Measurements from ENCODE around the gene MAL.

Gene MAL

DNA sequence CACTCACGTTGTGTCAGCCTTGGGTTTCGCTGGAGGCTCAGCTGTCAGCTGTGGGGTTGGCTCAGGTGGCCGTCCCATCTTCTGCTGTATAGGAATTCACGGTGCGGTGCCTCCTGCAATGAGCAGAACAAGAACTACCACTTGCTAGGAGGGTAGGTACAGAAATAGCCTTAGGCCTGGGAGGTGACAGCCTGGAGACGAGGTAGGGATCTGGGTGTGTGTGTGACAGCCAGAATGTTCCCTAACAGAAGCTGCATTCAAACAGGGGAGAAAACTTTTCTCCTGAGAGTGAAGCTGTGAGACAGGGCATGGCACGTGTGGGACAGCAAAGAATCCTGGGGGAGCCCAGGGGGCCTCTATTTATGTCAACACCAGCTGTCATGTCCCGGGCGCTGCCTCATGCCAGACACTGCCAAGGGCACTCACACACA, 8.4 kb upstream of the MAL start:
- no peak for DNase-seq

DNA sequence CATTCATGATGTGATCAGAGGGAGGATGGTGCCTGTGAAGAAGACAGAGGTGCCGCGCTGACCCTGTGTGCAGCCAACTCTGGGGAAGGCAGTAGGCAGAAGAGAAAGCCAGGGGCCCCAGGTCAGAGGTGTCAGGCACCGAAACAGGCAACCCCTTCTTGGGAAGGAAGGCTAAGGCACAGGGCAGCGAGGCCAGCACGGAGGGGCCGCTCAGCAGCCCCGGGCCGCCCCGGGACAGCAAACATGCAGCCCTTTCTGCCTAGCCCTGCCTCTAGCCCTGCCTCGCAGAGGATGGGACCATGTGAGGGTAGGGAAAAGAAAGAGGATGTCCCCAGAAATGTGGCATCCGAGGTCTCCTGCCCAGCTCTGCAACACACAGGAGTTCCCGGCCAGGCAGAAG, 7.7 kb upstream of the MAL start:
- no peak for DNase-seq

DNA sequence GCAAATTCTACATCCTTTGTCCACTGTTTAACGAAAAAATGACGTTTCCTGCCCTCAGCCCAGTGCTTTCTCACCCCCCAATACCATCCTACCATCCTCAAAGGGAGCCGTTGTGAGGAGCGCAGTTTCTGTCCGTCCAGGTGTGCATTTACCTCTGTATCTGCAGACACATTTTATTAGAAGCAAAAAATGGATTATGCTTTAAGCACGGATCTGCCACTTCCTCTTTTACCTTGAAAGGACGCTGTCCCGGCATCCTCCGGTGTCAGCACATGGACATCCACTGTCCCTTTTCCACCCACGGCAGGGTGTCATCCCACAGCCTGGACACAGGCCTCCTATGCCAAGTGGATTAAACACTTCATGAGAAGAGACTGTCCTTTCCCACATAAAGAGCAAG, 7.2 kb upstream of the MAL start:
- DNase-seq, result no peak

DNA sequence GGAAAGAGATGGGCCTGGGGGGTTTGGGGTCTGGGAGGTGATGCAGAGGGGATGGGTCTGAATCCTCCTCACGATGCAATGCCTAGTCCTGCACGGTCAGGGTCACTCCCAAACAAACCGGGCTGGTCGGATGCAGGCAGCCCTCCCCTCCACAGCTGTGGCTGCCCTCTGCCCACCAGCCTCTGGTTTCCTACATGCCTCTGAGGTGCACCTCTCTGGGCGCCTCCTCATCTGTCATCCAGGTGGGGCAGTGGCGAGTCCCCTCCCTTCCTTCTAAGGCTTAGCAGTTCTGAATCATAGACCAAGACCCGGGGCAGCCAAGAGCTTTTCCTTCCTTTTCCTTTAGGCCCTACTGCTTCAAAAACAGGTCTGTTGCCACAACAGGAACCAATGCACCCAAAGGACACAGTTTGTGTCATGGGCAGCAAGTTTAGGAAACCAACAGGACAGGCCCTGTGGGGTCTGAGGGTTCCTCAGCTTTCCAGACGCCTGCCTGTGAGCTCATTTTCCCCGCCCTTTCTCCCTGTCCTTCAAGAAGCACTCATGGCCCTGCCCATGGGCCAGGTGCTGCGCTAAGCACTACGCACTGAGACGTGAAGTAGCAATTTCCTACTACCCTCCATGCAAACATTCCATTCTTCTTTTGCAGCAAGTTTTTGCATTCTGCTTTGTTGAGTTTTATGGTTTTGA, 6.5 kb upstream of the MAL start:
- DNase-seq, result no peak

DNA sequence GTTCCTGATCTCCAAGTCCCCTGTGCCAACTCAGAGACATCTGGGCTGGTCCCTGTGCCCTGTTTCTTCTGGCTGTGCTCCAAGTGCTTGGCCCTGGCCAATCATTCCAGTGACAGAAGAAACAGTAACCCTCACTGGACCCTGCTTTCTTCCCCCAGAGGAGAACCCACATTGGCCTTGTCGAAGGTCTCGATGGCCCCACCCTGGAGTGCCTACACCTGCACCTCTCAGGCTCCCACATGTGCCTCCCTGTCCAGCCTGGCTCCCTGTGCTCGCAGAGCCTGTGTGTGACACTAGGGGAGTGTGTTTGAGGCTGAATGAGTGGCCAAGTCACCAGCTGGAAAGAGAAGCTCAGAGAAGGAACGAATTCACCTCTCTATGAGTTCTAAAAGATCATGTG, 5.9 kb upstream of the MAL start:
- DNase-seq, result no peak

DNA sequence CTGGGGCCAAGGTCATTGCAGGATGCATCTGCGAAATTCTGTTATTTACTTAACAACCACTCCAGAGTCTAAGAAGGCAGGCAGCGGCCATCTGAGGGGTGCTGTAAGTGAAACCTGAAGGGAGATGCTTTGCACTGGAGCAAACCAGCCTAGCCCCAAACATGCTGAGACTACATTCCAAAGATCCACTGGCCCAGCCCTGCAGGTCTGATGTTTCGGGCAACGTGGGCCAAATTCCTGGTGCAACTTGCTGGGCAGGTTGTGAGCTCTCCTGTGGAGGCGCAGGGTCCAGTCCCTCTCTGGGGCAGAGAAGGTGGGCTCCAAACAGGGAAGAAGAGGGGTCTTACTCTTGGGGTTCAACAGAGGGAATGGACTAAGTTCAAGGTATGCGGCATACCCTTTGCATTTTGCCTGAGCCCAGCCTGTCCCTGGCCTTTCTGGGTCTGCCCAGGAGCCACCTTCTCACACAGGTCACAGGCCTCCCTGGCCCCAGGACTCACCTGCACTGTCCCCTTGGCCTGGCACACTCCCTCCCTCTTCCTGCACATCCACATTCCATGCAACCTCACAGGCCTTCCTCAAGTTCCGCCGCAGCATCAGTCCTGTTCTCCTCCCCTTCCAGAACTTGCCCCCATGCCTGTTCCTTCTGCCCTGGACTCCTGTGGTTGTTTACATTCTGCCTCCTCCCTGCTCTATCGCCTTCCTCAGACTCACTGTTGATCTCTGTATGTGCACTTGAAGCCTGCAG, 5.1 kb upstream of the MAL start:
- no peak for DNase-seq

DNA sequence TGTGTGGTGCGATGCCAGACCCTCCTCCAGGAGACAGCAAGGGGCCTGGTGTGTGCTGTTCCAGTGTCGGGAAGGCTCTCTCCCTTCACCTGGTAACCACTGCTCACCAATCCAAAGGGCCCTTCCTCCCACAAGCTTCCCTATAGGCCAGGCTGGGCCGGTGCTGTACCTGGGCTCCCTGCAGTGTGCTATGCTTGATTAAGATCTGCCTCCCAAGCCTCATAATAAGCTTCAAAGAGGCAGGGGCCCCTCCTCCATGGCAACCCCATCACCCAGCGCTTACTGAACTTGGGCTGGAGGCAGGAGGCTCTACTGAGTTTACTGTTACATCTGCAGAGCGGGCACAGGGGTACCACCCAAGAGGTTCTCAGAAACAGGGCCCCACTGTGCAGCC, 4.5 kb upstream of the MAL start:
- DNase-seq, result no peak

DNA sequence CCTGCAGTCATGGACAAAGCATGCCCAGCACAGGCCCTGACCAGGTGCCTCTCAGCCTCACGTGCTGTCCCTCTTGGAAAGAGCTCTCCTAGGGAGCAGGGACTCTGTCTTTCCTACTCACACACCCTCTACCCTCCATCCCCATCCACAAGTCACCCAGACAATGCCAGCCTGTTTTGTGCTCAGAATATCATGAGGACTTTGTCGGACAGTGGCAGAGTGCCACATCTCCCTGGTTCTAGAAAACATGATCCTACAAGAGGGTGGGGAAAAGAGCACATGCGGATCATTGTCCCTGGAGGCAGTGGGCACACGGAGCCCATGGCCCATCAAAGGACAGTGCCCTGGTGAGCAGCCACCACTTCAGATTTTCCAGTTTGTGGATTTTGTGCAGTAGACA, 3.7 kb upstream of the MAL start:
- no peak for DNase-seq

DNA sequence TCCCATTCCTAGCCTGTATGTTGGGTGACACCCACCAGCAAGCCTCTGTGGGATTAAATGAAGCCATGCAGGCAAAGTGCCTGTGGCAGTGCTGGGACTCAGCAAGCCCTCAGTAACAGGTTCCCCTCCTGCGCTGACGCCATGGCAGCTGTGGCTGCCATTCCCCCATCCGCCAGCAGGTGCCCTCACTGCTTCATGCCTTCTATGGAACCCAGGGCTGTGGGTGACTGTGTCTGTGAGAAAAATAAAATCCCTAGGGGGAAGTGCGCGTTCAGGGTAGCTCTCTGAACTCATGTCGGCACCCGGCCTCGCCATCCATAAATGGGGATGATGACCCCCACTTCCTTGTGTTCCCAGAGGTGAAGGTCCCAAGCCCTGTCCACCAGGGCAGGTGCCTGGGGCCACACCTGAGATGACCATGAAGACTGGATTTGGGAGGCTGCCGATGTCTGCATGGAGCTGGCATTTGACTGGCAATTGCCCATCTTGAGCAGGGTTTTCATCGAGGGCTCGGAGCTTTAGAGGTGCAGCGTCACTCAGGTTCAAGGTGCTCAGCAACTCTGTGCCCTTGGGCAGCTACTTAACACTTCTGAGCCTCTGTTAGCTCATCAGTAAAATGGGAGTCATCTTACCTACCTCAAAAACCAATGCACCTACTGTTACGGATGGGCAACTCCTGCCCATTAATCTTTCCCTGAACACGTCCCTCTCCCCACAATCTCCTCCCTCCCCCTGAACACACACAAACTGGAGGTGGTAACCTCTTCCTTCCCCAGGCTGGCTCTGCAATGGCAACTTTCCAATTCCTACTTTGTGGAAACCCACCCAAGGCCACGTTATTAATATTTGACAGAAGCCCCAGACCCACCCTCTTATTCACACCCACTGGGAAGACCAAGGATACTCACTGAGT, 2.9 kb upstream of the MAL start:
- DNase-seq, result peak; percentile 66

DNA sequence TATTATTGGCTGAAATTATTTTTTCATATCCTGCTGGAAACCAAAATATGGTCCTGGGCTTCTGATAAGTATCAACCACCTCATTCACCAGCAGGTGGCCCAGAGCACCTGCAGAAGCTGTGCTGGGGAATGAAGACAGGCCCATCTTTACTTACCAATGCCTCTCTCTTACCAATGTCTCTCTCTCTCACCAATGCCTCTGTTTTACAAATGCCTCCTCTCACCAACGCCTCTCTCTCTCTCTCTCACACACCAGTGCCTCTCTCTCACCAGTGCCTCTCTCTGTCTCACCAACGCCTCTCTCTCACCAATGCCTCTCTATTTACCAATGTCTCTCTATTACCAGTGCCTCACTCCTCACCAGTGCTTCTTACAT, 2.3 kb upstream of the MAL start:
- peak; percentile 32 for DNase-seq

DNA sequence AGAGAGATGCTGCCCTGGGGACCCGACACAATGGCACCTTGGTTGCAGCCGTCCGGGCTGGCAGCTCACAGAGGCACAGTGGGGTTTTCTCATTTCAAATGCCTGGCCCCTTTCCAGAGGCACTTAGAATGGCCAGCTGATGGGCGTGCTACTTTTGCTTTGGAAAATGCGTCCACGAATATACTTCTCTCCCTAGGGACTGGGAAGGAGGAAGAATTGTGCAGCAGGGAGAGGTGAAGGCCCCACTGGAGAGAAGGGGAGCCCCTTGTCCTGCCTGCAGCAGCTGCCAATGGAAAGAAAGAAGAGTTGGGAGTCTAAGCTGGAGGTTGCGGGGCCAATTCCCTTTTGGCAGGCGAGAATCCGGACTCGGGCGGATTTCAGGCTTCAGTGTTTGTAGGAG, 1.1 kb upstream of the MAL start:
- DNase-seq, result peak; percentile 21

DNA sequence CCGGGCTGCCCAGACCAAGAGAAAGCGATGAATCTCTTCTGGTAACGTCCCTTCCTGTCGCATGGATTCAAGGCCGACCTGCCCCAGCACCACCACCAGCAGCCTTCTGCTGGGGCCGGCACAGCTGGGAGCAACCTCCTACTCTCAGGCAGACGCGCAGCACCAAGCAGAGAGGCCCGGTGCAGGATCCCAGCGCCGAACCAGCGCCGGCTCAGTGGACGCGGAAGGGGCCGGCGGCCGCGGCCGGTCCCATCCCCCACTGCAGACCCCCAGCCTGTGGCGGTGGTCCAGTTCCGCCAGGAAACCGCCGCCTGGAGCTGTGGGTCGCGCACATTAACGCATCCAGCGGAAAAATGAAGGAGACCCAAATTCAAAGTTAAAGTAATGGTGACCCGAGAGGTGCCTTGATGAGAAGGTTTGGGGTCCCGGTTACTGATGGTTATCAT, 525 bp upstream of the MAL start:
- no peak for DNase-seq

DNA sequence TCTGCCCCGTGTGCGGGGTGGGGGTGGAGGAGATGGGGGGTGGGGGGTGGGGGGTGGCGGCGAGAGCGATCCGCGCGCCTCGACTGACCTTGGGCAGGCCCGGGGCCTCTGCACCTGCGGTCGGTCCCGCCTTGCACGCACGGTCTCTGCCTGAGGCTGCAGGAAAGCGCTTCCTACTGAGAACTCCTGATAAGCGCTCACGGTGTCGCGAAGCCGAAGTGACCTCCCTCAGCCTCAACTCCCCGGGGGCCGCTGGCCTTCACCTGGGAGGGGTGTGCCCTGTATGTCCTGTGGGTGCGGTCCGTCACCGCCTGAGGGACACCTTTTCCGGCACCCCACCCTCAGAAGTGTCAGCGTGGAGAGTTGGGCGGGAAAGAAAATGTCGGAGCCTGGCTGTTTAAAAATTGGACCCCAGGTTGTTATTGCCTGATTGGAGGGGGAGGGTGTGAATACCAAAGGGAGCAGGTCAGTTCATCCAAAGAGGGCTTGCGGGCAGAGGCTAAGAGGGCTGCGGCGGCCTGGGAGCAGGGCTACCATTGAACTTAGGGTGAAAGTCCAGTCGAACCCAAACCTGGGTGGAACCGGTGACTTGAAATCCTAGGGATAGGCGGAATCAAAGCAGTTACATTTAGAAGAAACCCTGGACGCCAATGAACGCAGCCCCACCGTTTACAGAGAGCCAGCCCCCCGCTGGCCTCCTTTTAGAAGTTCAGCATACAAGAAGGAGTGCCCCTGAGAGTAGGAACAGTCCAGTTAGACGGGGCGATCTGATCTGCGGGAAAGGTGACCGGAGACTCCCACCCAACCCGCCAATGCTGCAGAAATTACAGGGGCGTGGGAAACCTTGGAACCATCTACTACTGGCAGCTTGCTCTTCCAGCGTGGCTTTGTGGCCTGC, 1.2 kb downstream of the MAL start:
- DNase-seq, result peak; percentile 5

DNA sequence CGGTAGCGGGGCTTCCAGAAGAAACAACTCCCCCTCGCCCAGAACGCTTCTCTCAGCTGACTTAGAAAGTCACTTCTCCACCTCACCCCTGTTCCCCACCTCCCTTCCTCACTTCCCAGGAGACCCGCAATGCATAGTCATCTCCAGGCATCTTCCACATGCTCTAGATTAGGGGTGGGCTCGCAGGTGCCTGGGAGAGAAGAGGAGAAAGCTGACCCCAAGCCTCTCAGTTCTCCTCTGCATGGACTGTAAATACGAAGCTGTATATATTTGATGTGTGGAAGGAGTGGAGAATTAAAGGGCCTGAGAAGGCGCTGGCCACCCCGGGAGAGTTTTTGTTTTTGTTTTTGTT, 1.8 kb downstream of the MAL start:
- no peak for DNase-seq

DNA sequence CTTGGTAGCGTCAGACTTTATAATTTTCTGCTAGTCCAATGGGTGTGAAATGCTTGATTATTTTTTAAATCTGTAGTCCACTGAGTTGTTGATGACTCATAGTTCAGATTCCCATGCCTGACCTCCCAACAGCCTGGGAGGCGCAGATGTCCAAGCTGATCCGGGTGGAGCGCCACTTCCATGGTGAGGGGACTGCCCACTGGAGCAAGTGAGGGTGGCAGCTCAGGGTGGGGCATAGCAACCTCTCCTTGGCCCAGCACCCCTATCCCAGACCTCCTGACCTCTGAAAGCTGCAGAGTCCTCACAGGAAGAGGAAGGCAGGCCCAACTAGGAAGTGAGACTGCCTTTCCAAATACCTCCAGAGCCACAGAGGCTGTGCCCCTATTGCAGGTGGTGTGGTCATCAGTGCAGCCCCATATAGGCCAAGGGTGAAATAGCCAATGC, 4.4 kb downstream of the MAL start:
- no peak for DNase-seq

DNA sequence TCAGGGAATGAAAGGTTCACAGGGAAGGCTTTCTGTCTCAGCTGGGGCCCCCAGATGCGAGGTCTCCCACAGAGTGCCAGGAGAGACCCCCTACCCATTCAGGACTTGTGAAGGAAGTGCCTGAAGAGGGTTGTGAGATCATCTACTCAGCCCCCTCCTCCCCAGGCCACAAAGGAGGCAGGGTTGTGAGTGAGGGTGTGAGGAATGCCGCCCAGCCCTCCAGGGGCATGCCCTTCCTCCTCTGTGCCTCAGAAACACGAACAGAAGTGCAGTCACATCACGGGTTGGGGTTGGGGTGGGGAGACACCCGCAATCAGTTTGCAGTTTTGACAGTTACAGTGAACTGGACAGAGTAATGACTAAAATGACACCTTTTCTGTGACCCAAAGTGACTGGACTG, 5.0 kb downstream of the MAL start:
- DNase-seq, result no peak

DNA sequence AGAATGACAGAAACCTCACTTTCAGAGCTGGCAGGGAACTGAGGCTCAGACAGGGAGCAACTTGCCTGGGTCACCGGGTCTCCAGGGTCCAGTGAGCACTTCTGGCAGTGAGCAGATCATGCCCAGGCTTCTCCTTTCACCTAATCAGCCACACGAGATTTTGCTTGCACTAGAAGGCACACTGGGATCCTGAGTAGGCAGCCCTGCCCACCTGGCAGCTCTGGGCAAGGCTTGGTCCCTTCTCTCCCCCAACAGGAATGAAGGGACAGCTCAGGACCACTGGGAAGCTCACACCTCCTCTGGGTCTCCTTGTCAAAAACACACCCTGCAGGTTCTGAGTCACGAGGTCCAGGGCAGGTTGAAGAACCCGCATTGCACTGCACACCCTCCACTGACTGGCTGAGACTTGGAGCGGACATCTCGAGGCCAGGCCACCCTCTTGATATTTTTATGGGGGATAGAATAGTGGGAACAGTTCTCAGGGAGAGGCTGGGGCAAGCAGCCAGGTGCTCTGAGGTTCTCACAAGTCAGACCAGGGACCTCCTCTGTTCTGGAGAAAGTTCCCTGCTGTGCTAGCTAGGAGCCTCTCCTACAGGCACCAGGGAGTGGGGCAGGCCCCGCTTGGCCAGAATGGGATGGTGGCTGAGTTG, 5.7 kb downstream of the MAL start:
- no peak for DNase-seq

DNA sequence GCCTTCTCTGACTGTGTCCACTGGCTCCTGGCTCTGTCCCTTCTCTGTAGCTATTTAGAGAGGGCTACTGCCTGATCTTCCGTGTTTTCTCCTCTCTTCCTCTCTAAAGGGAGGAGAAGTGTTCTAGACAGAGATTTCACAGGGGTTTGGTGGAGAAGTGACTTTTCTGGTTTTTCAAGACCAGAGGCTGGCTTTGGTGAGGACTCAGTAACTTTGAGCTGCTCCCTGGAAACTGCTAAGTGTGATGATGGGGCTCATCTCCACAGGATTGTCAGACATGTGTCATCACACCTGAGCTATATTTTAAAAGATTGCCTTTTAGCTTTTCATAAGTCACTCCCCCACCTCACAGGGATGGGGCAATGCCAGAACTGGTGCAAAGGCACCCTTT, 6.2 kb downstream of the MAL start:
- DNase-seq, result no peak

DNA sequence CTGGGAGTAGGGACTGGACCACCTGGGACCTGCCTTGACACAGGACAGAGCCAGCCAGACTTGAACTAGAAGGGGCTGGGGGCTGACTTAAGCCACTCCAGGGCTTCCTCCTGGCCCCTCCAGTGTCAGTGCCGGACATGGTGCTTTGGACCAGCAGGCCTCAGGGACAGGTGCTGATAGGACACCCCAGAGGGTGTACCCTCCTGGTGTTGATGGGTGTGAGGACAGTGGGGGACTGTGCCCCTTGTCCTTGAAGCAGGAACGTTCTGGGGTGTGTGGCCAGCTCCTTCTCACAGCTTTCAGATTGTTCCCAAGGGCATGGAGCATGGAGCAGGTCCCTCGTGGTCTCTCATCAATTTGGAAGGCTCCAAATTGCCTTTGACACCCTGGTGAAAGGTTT, 6.8 kb downstream of the MAL start:
- no peak for DNase-seq

DNA sequence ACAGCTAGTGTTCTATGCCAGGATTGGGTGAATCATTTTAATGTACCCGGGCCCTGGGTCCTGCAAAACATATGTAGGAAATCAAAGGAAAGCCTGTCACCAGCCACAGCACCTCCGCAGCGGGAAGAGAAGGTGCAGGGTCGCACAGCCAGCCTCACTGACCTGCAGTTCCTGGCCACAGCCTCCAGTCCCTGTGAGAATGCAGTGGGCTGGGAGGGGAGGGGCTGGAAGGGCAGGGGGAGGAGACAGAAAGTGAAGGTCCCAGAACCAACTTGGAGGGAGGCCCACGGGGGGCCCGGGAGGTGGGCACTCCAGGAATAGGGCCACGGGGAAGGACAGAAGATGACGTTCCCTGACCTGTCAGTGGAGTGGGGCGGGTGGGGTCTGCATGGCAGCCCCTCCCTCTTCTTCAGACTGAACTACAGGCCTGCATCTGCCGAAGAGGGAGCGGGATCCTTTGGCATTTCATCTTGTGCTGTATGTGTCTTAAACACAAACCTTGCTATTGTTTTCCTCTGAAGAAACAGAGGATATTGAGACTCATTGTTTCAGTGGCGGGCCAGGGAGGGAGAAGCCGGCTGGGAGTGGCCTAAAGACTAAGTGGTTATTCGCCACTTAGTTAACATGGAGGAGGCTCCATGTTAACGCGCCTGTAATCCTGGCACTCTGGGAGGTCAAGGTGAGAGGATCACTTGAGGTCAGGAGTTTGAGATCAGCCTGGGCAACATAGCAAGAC, 7.5 kb downstream of the MAL start:
- DNase-seq, result no peak

DNA sequence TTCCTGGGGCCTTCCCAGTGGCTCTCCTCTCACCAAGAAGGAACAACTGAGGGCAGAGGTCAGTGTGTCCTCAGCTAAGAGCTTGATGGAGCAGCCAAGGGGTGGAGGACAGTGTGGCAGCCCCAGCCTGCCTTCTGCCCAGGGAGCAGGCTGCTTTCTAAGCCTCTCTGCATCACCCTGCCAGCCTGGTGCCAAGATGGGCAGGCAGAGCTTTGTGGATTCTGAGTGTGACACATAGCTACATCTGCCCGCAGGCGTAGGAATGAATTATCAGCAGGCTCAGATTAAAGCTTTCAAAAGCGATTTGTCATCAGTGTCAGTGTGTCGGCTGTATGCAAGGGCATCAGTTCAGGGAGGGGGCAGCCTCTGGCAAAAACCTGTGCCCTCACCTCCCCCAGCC, 8.7 kb downstream of the MAL start:
- no peak for DNase-seq

DNA sequence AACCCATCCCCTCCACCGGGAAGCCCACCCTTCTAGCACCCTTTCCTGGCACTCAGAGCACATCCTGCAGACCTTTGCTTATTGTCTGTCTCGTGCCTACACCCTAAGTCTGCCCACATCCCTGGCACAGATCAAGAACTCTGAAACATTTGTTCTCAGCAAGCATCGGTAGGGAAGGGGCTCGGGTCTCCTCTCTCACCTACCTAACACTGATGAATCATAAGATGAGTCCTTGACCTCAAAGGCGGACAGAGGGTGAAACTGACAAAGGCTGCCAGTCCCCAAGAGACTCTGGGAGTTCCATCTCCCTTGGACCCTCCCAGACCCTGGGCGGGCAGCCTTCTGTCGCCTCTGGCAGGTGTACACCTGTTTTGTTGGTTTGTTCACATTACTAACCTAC, 9.3 kb downstream of the MAL start:
- DNase-seq, result no peak
